NK-92 (cell line): ENCODE data around the gene ASIP.
"Not testable (repeated sequence)": the region's sequence is repeated elsewhere in the genome, so short reads cannot be mapped to it uniquely, and the experiment has no call there.

Experiments used
- DNase-seq: peaks from one replicate; lab custom pipeline; 2025; ENCODE audit not compliant: unreplicated experiment; lab: John Stamatoyannopoulos, UW

Gene ASIP

GRCh38 chr20:34242015-34242414, 792 bp downstream of the ASIP start:
- not testable (repeated sequence) for DNase-seq

GRCh38 chr20:34242879-34243278, 1.7 kb downstream of the ASIP start:
- DNase-seq: no peak

GRCh38 chr20:34243377-34243776, 2.2 kb downstream of the ASIP start:
- DNase-seq: no peak

GRCh38 chr20:34246126-34246626, 5.0 kb downstream of the ASIP start:
- no peak for DNase-seq

GRCh38 chr20:34249291-34249690, 8.1 kb downstream of the ASIP start:
- no peak for DNase-seq

GRCh38 chr20:34250005-34250404, 8.8 kb downstream of the ASIP start:
- no peak for DNase-seq

GRCh38 chr20:34251619-34252018, 10.4 kb downstream of the ASIP start:
- no peak for DNase-seq

- not testable (repeated sequence) for DNase-seq
These were observed 11.3 kb downstream of the ASIP start for GRCh38 chr20:34252431-34253086.

GRCh38 chr20:34254979-34255378, 13.8 kb downstream of the ASIP start:
- no peak for DNase-seq

GRCh38 chr20:34256629-34257124, 15.5 kb downstream of the ASIP start:
- no peak for DNase-seq

GRCh38 chr20:34260208-34260942, 19.2 kb downstream of the ASIP start:
- DNase-seq: no peak

- no peak for DNase-seq
These were observed 21.5 kb downstream of the ASIP start for GRCh38 chr20:34262488-34263288.

GRCh38 chr20:34263468-34263867, 22.2 kb downstream of the ASIP start:
- DNase-seq: not testable (repeated sequence)

- no peak for DNase-seq
These were observed 22.9 kb downstream of the ASIP start for GRCh38 chr20:34264141-34264540.

- no peak for DNase-seq
These were observed 26.9 kb downstream of the ASIP start for GRCh38 chr20:34268145-34268544.

- no peak for DNase-seq
These were observed 27.8 kb downstream of the ASIP start for GRCh38 chr20:34268851-34269636.

- no peak for DNase-seq
These were observed 28.9 kb downstream of the ASIP start for GRCh38 chr20:34269996-34270627.

GRCh38 chr20:34271956-34272355, 30.7 kb downstream of the ASIP start:
- no peak for DNase-seq

- DNase-seq: no peak
These were observed 33.5 kb downstream of the ASIP start for GRCh38 chr20:34274694-34275093.

GRCh38 chr20:34281177-34281576, 40.0 kb downstream of the ASIP start:
- no peak for DNase-seq
